Jurkat, Clone E6-1 (cell line): ENCODE measurements around the gene VAV3.

ENCODE experiments used
- DNase-seq: peaks from one replicate; pipeline ENCODE4 v3.0.0-alpha.2; 2011; ENCODE audit warnings: low read depth, low spot score
- H3K4me3 ChIP-seq: 2 replicates; pipeline ENCODE4 v1.5.1; 2011; ENCODE audit warnings: mild to moderate bottlenecking, low read length, control low read depth, moderate library complexity

Gene VAV3

GRCh38 chr1:107593501-107594209 lies 371.3 kb downstream of the VAV3 start:
- H3K4me3 ChIP-seq = no peak overlapping the region
- DNase-seq = no peak

GRCh38 chr1:107590900-107591622 lies 373.9 kb downstream of the VAV3 start:
- H3K4me3 ChIP-seq = no peak overlapping the region
- no peak for DNase-seq

GRCh38 chr1:107590087-107590486 lies 374.9 kb downstream of the VAV3 start:
- H3K4me3 ChIP-seq = no peak overlapping the region
- DNase-seq = no peak

GRCh38 chr1:107588321-107588720 lies 376.7 kb downstream of the VAV3 start:
- H3K4me3 ChIP-seq = no peak overlapping the region
- DNase-seq = no peak

GRCh38 chr1:107575226-107575625 lies 389.8 kb downstream of the VAV3 start:
- no peak for DNase-seq
- H3K4me3 ChIP-seq = no peak overlapping the region

- no peak overlapping the region for H3K4me3 ChIP-seq
These were observed 390.9 kb downstream of the VAV3 start for GRCh38 chr1:107574044-107574443.

GRCh38 chr1:107572674-107573211 lies 392.2 kb downstream of the VAV3 start:
- no peak overlapping the region for H3K4me3 ChIP-seq
- DNase-seq = no peak

More at GRCh38 chr1:107574044-107574443, 390.9 kb downstream of the VAV3 start:
- DNase-seq = no peak

- DNase-seq = no peak
- H3K4me3 ChIP-seq = no peak overlapping the region
These were observed 394.2 kb downstream of the VAV3 start for GRCh38 chr1:107570768-107571167.

- no peak overlapping the region for H3K4me3 ChIP-seq
- no peak for DNase-seq
These were observed 401.5 kb downstream of the VAV3 start for GRCh38 chr1:107563441-107563840.

- H3K4me3 ChIP-seq = no peak overlapping the region
- no peak for DNase-seq
These were observed 405.1 kb downstream of the VAV3 start for GRCh38 chr1:107559881-107560280.

GRCh38 chr1:107557095-107557494 lies 407.9 kb downstream of the VAV3 start:
- DNase-seq = no peak
- H3K4me3 ChIP-seq = no peak overlapping the region

GRCh38 chr1:107555578-107555977 lies 409.4 kb downstream of the VAV3 start:
- H3K4me3 ChIP-seq = no peak overlapping the region
- DNase-seq = no peak

- H3K4me3 ChIP-seq = no peak overlapping the region
- DNase-seq = no peak
These were observed 412.2 kb downstream of the VAV3 start for GRCh38 chr1:107552781-107553180.

- no peak for DNase-seq
- H3K4me3 ChIP-seq = no peak overlapping the region
These were observed 413.5 kb downstream of the VAV3 start for GRCh38 chr1:107551456-107551855.

GRCh38 chr1:107550358-107550757 lies 414.6 kb downstream of the VAV3 start:
- no peak overlapping the region for H3K4me3 ChIP-seq
- no peak for DNase-seq

- H3K4me3 ChIP-seq = no peak overlapping the region
- no peak for DNase-seq
These were observed 415.7 kb downstream of the VAV3 start for GRCh38 chr1:107549152-107549810.

GRCh38 chr1:107548276-107548675 lies 416.7 kb downstream of the VAV3 start:
- DNase-seq = no peak
- no peak overlapping the region for H3K4me3 ChIP-seq

GRCh38 chr1:107547363-107548155 lies 417.4 kb downstream of the VAV3 start:
- no peak overlapping the region for H3K4me3 ChIP-seq
- DNase-seq = no peak

- no peak overlapping the region for H3K4me3 ChIP-seq
- peak; percentile 18 for DNase-seq
These were observed 418.4 kb downstream of the VAV3 start for GRCh38 chr1:107546576-107546975.
